GM23338 (cell line): ENCODE results near the gene PDSS2.

Experiments
- CREB1 ChIP-seq: fragments of 250-450 bp; sonication (Bioruptor Pico); IDR thresholded peaks from 2 replicates; pipeline ENCODE4 v1.5.0; 2020; ENCODE audit warnings: low read depth, mild to moderate bottlenecking, moderate library complexity
- EZH2 ChIP-seq: fragments of 200-600 bp; sonication (generic); IDR thresholded peaks from one replicate; pipeline ENCODE4 v1.8.0; 2017; ENCODE audit warnings: antibody characterized with exemption, mild to moderate bottlenecking, low read depth; ENCODE audit not compliant: unreplicated experiment
- JUNB ChIP-seq: IDR thresholded peaks from one replicate; pipeline ENCODE4 v1.6.1; 2016; ENCODE audit warnings: antibody characterized with exemption; ENCODE audit not compliant: unreplicated experiment
- POLR2AphosphoS5 ChIP-seq: IDR thresholded peaks from 2 replicates; pipeline ENCODE4 v1.6.1; 2016; ENCODE audit warnings: antibody characterized with exemption, low read depth
- TF ChIP-seq, protein P1 (sequence below), 2 experiments: fragments of 200-600 bp in 1 of 2; sonication (generic) in 1 of 2; conservative IDR thresholded peaks; 2 replicates each; pipeline versions ENCODE4 v1.5.1 to v1.6.1; 2016 to 2017; ENCODE audit warnings: antibody characterized with exemption in 2 of 2, low read depth in 2 of 2, mild to moderate bottlenecking in 2 of 2, moderate library complexity in 1 of 2

DNA sequence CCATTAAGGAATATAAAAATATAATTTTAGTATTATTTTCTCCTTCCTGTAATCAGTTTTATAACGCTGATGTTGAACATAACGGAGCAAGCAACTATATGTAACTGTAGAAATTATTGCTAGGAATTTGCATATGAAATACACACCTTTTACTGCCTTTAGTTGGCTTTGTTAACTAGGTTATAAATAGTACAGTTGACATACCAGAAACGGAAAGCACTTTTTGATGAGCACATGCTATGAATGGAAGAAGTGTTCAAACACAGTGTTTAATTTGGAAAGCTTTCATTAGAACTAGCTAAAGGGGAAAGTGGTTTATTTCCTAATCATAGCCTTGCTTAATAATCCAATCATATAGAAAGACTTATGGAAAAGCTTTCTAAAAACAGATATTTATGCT, 318.8 kb downstream of the PDSS2 start:
- TF ChIP-seq CREB1 (no peak), JUNB (no peak), EZH2 (no peak), POLR2AphosphoS5 (no peak)
- TF ChIP-seq, protein P1, sequence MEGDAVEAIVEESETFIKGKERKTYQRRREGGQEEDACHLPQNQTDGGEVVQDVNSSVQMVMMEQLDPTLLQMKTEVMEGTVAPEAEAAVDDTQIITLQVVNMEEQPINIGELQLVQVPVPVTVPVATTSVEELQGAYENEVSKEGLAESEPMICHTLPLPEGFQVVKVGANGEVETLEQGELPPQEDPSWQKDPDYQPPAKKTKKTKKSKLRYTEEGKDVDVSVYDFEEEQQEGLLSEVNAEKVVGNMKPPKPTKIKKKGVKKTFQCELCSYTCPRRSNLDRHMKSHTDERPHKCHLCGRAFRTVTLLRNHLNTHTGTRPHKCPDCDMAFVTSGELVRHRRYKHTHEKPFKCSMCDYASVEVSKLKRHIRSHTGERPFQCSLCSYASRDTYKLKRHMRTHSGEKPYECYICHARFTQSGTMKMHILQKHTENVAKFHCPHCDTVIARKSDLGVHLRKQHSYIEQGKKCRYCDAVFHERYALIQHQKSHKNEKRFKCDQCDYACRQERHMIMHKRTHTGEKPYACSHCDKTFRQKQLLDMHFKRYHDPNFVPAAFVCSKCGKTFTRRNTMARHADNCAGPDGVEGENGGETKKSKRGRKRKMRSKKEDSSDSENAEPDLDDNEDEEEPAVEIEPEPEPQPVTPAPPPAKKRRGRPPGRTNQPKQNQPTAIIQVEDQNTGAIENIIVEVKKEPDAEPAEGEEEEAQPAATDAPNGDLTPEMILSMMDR (conservative IDR thresholded peaks at IDR 0.05; ENCODE audit: low read depth in 2 of 2), result no peak
